Fibroblast of upper back skin (primary cell): Measurements from ENCODE around the gene ABI3.
"Not testable (repeated sequence)": the region's sequence is repeated elsewhere in the genome, so short reads cannot be mapped to it uniquely, and the experiment has no call there.

Experiments used
- DNase-seq: peaks from one replicate; pipeline ENCODE4 v3.0.0-alpha.2; 2013

Gene ABI3, protein sequence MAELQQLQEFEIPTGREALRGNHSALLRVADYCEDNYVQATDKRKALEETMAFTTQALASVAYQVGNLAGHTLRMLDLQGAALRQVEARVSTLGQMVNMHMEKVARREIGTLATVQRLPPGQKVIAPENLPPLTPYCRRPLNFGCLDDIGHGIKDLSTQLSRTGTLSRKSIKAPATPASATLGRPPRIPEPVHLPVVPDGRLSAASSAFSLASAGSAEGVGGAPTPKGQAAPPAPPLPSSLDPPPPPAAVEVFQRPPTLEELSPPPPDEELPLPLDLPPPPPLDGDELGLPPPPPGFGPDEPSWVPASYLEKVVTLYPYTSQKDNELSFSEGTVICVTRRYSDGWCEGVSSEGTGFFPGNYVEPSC

DNA sequence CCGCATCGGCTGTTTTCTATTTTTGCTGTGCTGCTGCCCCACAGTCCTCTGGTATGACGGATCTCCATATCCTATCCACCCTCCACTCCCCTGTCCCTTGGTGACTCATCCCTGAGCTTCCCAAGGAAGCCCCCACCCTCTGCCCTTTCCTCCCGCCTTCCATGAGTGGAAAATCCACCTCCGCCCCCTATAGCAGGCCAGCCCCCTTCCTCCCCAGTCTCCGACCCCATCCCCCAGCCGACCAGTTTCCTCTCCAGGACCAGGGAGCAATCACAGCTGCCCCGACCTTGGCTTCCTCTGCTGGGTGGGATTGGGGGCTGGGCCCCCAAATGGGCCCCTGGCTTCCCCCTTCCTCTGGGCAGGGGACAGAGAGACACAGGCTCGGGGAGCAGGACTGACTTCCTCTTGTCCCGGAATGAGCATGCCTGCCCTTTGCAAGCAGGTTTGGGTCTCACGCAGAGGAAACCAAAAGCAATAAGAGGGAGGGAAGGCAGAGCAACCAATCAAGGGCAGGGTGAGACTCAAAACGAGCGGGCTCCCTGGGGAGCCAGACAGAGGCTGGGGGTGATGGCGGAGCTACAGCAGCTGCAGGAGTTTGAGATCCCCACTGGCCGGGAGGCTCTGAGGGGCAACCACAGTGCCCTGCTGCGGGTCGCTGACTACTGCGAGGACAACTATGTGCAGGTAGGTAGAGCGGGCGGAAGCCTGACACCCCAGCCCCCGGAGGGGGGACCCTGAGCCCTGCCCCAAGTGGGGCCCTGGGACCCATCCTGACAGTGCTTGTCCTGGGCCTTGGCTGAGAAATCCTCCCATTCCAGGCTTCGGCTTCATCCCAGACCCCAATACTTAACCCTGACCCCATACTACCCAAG is at the start of gene ABI3, which contains the start of gene GNGT2:
ABI3 (plus strand) TSS at position 550 of the 872 bp plus-strand sequence; CDS start at position 568, 18 bp downstream.
GNGT2 (minus strand) TSS at position 417 of the 872 bp plus-strand sequence. CDS start 3,152 bp downstream, outside the sequence.
- DNase-seq: peak; percentile 72

DNA sequence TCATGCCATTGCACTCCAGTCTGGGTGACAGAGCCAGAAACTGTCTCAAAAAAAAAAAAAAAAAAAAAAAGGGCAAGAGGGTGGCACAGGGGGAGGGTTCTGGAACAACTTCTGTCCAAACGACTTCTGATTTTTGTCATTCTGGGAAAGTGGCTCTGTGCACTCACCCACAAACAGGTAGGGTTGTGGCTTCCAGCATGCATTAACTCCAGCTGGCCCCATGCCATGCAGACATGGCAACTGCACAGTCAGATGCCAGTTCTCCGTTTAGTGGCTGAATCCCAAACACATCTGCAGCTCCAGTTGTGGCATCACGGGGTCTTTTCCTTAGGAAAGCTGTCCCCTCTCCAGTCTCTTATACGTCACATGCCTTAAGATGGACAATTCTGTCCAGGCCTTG is 47.6 kb upstream of the ABI3 start:
- DNase-seq: no peak

DNA sequence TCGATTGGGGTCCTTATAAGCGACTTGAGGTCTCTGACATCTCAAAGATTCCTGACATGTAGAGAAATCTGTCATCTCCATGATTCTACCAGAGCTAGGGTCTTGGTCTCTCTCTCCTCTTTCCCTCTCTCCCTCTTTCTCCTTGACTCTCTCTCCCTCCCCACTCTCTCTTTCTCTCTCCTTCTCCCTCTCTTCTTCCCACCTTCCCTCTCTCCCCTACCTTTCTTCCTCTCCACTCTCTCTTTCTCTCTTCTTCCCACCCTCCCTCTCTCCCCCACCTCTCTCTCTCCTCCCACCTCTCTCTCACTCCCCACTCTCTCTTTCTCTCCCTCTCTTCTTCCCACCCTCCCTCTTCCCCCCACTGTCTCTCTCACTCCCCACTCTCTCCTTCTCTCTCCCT is 45.4 kb upstream of the ABI3 start:
- no peak for DNase-seq

DNA sequence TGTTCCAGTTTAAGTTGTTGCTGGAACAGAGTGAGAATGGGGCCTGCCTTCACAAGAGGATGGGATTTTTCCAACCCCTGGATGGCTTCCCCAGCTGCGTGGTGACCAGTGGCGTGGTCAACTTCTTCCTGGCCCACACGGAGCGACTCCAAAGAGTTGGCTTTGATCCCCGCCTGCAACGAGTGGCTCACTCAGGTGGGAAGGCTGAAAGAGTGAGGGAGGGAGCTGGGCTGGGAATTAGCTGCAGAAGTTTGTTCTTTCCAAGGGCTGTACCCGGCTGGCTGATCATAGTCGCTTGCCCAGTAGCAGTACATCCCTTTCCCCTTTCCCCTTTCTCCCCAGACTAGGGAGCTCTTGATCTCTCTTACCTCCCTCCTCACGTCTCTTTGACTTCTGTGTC is 41.8 kb upstream of the ABI3 start:
- no peak for DNase-seq

DNA sequence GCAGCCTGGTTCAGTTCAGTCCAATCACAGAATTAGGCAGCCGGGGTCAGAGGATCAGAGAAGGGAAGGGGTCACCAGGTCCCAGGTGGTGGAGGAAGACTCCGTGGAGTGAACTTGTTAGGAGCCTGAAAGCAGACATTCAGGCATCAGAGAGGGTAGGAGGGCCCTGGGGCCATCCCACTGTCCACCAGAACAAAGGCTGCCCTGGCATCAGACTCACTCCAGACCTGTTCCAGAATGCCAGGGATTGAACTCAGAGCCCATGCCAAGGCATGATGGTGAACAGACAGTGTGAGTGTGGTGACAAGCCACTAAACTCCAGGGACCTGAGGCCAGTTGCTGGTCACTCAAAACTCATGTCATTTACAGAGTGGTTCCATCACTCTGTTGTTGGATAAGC is 40.3 kb upstream of the ABI3 start:
- no peak for DNase-seq

DNA sequence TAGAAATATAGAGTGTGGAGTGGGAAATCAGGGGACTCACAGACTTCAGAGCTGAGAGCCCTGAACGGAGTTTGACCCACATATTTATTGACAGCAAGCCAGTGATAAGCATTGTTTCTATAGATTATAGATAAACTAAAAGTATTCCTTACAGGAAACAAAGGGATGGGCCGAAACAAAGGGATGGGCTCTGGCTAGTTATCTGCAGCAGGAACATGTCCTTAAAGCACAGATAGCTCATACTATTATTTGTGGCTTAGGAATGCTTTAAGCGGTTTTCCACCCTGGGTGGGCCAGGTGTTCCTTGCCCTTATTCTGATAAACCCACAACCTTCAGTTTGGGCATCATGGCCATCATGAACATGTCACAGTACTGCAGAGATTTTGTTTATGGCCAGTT is 39.8 kb upstream of the ABI3 start:
- DNase-seq: not testable (repeated sequence)

DNA sequence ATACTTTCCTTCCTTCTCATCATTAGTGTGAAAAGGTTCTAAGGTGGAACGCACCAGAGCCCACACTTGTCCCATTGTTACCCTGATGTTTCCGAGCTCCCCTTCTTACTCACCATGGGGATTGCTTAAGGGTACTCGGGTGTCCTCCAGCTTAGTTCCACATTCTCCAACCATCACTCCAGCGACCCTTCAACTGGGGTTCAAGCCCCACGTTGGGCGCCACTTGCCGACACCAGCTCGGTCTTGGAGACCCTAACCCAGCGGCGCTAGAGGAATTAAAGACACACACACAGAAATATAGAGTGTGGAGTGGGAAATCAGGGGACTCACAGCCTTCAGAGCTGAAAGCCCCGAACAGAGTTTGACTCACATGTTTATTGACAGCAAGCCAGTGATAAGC is 34.5 kb upstream of the ABI3 start:
- not testable (repeated sequence) for DNase-seq

DNA sequence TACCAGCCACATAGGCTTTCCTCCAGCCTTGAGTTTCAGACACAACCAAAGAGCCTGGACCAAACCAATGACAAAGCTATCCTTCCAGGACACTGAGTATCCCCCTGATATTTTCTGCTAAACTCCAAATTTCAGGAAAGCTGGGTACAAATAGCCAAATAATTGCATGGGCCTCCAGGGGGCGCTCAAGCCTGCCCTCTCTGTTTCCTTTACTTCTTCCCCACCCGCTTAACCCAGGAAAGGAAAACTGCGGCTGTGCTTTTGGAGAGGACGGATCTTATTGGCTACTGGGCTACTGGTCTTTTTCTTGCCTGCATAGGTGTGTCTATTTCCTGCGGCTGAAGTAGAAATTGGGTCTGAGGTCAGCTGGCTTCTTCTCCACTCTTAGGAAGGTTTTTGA is 30.2 kb upstream of the ABI3 start:
- peak; percentile 59 for DNase-seq

DNA sequence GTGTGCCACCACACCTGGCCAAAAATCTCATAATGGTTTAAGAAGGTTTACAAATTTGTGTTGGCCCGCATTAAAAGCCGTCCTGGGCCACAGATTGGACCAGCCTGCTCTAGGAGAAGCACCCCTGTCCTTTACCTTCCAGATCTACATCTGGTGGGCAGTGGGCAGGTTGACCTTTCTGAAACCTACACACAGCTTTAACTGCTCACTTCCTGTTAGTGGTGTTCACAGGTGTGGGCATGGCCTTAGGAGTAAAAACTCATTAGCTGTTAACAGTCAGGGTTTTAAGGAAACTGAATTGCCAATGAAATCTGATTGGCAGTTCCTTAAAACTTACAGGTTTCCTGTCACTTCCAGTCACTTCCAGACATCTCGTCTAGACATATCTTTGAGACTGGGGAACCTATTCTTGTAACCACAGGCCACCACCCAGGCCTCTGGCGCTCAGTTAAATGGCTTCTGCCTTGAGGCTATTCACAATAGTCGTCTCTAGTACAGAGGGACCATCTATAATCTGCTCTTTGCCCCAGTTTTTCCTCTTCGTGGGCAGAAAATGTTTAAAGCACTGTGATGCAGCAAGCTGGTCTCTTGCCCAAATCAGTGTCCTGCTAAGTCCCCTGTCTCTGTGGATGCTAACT is 29.4 kb upstream of the ABI3 start:
- DNase-seq: no peak

DNA sequence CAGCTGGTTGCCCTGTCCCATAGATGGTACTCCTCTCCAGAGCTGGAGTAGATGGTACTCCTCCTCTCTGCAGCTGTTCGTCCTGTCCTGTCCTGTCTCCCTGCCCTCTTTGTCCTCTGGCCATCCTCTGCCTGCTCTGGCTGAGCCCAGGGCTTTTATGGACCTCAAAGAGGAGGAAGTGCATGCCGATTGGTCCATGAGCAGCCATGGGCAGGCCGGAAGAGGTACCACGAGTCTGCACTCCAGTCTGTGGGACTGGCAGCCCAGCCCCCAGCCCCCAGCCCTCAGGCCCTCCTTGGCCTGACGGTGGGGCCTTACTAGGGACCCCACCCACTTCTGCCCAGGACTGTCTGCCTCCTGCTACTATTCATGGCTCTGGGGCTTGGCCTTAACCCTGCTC is 27.2 kb upstream of the ABI3 start:
- DNase-seq: no peak

DNA sequence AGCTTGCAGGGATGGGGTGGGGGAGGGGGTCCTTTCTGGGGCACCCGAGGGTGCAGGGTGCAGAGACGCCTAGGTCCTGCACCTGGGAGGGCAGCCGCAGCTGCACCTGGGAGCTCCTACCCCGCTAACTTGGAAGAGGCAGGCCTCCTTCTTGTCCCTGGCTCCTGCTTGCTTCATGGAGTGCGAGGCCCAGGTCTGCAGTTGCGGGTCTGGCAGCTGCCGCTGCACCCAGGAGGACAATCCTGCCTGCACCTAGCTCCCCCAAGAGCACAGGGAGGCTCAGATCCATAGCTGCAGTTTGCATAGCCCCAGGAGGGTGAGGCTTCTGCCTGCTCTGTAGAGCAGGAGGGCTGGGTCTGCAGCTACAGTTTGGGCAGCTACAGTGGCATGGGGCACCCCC is 26.7 kb upstream of the ABI3 start:
- DNase-seq: no peak

DNA sequence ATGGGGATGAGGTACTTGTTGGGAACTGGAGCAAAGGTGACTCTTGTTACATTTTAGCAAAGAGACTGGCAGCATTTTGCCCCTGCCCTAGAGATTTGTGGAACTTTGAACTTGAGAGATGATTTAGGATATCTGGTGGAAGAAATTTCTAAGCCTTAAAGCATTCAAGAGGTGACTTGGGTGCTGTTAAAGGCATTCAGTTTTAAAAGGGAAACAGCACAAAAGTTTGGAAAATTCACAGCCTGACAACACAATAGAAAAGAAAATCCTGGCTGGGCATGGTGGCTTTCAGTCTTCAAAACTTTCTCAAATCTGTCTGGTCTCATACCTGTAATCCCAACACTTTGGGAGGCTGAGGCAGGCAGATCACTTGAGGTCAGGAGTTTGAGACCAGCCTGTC is 26.0 kb upstream of the ABI3 start:
- not testable (repeated sequence) for DNase-seq

DNA sequence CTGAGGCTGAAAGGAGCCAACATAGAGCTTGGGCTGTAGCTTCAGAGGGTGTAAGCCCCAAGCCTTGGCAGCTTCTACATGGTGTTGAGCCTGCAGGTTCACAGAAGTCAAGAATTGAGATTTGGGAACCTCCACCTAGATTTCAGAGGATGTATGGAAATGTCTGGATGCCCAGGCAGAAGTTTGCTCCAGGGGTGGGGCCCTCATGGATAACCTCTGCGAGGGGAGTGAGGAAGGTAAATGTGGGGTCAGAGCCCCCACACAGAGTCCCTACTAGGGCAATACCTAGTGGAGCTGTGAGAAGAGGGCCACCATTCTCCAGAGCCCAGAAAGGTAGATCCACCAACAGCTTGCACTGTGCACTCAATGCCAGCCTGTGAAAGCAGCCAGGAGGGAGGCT is 25.1 kb upstream of the ABI3 start:
- DNase-seq: not testable (repeated sequence)

DNA sequence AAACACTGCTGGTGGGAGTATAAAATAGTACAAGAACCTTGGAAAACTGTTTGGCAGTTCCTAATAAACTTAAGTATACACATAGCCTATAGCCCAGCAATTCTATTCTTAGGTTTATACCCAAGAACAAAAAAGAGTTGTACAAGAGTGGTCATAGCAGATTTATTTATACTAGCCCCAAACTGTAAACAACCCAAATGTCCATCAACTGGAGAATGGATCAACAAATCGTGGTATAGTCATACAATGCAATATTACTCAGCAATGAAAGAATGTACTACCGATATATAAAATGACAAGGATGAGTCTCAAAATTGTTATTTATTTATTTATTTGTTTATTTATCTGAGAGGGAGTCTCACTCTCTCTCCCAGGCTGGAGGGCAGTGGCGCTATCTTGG is 23.2 kb upstream of the ABI3 start:
- DNase-seq: no peak

DNA sequence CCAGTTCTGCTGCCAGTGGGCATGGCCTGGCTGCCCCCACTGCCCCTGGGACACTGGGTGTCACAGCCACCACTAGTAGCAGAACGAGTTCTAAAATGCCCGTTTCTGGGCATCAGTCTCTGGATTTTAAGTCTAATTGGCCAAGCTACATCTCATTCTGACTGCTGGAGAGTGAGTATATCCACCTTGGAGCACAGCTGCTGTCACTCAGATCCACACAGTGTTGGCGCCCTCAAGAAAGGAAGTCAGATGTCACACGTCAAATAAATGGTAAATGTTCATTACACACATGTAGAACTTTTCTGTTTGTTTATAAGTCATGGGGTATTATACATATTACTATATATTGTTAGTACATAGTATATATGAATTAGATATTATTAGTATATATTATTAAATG is 19.6 kb upstream of the ABI3 start:
- DNase-seq: no peak

DNA sequence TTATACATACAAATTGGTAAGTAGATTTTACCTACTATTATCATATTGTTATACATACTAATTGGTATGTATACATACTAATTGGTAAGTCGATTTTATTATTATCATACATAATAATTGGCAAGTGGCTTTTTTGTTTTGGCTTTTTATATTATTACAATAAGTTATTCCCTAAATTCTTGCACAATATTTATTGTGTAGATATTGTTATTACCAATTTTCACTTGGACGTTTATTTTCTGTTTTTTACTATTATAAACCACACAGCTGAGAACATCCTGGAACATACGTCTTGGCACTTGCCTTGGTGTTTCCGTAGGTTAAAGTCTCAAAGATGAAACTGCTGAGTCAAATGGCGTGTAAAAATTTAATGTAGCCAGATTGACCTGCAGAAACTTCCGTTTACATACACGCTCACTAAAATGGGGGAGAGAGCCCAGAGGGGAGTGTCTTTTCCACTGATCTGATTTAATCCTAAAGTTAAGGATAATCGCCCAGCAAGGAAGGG is 19.0 kb upstream of the ABI3 start:
- DNase-seq: no peak

DNA sequence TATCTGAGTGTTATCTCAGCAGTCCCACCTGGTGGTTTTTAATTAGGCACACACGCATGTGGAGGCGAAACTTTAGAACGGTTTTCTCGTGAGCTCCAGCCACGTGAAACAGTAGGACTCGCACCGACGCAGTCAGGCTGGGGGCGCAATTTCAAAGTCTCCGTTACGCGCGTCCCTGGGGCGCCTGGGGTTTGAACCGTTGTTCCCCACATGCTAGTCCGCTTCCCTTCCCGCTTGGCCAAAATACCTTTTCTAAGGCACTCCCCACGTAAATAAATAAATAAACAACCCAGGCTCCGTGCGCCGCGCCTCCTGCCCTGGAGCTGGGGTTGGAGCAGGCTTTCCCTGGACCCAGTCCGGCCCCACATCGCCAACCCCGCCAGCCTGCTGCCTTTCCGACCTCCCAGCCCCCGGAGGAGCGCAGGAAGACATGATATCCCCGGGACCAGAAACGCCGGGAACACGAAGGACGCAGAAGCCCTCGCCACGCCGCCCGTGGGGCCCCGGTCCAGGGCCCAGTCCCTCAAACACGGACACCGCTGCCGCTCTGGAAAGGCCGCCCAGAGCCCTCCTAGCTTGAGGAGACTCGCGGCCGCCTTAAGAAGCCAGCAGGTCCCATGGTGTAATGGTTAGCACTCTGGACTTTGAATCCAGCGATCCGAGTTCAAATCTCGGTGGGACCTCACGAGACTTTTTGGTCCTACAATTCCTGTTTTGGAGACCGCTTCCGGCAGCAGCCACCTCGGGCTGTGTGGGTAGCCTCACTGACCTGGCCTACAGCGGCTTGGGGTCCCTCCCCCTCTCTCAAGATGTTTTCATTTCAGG is 18.4 kb upstream of the ABI3 start:
- peak; percentile 81 for DNase-seq

DNA sequence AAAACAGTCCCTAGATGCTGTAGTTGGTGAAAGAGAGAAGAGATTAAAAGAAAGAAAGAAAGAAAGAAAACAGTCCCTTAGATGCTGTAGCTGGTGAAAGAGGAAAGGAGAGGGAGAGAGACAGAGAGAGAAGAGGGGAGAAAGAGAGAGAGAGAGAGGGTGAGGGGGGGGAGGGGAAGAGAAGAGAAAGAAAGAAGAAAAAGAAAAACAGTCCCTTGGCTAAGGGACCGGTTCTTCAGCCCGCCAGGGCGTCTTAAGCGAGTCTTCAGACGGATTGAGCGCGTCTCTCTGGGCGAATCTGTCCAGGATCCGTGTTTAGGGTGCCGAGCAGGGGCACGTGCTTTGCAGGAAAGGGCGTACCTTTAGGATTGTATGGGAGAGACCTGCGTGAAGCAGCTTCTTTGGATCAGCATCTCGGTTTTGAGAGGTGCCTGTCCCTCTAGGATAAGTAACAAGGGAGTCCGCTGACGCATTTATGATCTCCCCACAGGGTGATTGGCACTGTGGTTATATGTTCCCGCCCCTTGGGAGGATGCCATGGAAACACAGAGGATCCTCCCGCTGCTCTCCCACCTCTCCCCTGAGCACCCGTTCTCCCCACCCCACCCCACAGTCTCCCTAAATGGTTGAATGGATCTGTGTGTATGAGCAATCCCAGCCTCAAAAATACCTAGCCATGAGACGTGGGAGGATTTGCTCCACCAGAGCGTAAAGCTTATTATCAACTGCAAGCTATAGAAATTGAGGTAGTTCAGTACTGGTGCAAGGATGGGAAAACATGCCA is 16.8 kb upstream of the ABI3 start:
- DNase-seq: peak; percentile 67

DNA sequence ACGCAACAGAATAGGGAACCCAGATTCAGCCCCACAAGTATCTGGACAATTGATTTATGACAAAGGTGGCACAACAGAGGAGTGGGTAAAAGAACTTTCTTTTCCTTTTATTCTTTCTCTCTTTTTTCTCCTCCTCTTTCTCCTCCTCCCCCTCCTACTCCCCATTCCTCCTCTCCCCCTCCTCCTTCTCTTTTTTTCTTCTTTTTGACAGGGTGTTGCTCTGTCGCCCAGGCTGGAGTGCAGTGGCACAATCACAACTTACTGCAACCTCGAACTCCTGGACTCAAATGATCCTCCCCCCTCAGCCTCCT is 16.3 kb upstream of the ABI3 start:
- no peak for DNase-seq

DNA sequence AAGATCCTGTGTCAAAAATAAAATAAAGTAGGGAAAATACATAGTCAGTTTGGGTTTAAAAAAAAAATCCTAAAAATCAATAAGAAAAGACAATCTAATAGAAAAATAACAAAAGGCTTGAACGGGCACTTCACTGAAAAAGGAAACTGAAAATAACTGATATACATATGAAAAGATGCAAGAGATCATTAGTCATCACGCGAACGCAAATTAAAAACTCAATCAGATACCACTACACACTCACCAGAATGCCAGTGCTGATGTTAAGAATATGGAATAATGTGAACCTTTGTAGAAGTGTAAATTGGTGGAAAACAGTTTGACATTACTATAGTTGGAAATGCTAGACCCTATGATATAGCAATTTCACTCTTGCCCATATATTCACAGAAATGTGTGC is 14.8 kb upstream of the ABI3 start:
- DNase-seq: no peak

DNA sequence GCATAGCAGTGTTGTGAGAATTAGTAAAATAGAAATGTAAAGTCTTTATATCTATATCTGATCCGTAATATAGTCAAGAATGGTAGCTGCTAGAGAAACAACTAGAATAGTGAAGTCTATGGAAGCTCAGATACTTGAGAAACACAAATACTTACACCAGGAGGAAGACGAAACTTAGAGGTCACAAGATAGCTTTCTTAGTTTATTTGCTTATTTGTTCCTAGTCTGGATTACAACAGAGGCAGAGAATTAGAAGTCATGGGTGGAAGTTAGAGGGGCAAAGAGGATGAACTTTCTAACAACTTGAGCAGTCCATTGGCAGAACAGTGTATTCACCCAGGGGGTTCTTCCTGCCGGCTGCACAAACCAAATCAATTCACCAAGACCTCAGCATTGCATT is 14.0 kb upstream of the ABI3 start:
- no peak for DNase-seq
